Measurements from ENCODE around the gene PAM16.

Gene PAM16

GRCh38 chr16:4318967-4319366, 32.2 kb downstream of the PAM16 start:
- TF ChIP-seq, protein P1, sequence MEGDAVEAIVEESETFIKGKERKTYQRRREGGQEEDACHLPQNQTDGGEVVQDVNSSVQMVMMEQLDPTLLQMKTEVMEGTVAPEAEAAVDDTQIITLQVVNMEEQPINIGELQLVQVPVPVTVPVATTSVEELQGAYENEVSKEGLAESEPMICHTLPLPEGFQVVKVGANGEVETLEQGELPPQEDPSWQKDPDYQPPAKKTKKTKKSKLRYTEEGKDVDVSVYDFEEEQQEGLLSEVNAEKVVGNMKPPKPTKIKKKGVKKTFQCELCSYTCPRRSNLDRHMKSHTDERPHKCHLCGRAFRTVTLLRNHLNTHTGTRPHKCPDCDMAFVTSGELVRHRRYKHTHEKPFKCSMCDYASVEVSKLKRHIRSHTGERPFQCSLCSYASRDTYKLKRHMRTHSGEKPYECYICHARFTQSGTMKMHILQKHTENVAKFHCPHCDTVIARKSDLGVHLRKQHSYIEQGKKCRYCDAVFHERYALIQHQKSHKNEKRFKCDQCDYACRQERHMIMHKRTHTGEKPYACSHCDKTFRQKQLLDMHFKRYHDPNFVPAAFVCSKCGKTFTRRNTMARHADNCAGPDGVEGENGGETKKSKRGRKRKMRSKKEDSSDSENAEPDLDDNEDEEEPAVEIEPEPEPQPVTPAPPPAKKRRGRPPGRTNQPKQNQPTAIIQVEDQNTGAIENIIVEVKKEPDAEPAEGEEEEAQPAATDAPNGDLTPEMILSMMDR (IDR thresholded peaks at IDR 0.05; ENCODE audit: borderline replicate concordance, insufficient read depth, low read depth, low read length), result no peak
- no peak overlapping the region for H3K4me3 ChIP-seq (ENCODE audit: low read depth, low read length)

- H3K4me3 ChIP-seq (ENCODE audit: low read depth, low read length), result no peak overlapping the region
Observed at GRCh38 chr16:4318451-4318910, 32.6 kb downstream of the PAM16 start.

GRCh38 chr16:4317532-4318450, 33.3 kb downstream of the PAM16 start:
- no peak overlapping the region for H3K4me3 ChIP-seq (ENCODE audit: low read depth, low read length)
- TF ChIP-seq, protein P1 (IDR thresholded peaks at IDR 0.05; ENCODE audit: borderline replicate concordance, insufficient read depth, low read depth, low read length), result no peak

More at GRCh38 chr16:4318451-4318910, 32.6 kb downstream of the PAM16 start:
- TF ChIP-seq, protein P1 (IDR thresholded peaks at IDR 0.05; ENCODE audit: borderline replicate concordance, insufficient read depth, low read depth, low read length), result no peak

- H3K4me3 ChIP-seq (ENCODE audit: low read depth, low read length), result no peak overlapping the region
- TF ChIP-seq, protein P1 (IDR thresholded peaks at IDR 0.05; ENCODE audit: borderline replicate concordance, insufficient read depth, low read depth, low read length), result no peak
Observed at GRCh38 chr16:4316864-4317531, 34.1 kb downstream of the PAM16 start.

GRCh38 chr16:4316108-4316863, 34.8 kb downstream of the PAM16 start:
- peak overlapping the region; percentile 5 for H3K4me3 ChIP-seq (ENCODE audit: low read depth, low read length)
- TF ChIP-seq, protein P1 (IDR thresholded peaks at IDR 0.05; ENCODE audit: borderline replicate concordance, insufficient read depth, low read depth, low read length), result no peak

GRCh38 chr16:4315186-4316107, 35.7 kb downstream of the PAM16 start, which contains the start of gene GLIS2:
TSS of gene GLIS2 (plus strand) at chr16:4316067. CDS start at chr16:4332281, 16,214 bp downstream.
- peak within 1 kb of the TSS; percentile 5 for H3K4me3 ChIP-seq (ENCODE audit: low read depth, low read length)
- TF ChIP-seq, protein P1 (IDR thresholded peaks at IDR 0.05; ENCODE audit: borderline replicate concordance, insufficient read depth, low read depth, low read length), result no peak
